ENCODE measurements around the gene MED1.
"Not testable (repeated sequence)": the region's sequence is repeated elsewhere in the genome, so short reads cannot be mapped to it uniquely, and the experiment has no call there.

MED1 gene, protein sequence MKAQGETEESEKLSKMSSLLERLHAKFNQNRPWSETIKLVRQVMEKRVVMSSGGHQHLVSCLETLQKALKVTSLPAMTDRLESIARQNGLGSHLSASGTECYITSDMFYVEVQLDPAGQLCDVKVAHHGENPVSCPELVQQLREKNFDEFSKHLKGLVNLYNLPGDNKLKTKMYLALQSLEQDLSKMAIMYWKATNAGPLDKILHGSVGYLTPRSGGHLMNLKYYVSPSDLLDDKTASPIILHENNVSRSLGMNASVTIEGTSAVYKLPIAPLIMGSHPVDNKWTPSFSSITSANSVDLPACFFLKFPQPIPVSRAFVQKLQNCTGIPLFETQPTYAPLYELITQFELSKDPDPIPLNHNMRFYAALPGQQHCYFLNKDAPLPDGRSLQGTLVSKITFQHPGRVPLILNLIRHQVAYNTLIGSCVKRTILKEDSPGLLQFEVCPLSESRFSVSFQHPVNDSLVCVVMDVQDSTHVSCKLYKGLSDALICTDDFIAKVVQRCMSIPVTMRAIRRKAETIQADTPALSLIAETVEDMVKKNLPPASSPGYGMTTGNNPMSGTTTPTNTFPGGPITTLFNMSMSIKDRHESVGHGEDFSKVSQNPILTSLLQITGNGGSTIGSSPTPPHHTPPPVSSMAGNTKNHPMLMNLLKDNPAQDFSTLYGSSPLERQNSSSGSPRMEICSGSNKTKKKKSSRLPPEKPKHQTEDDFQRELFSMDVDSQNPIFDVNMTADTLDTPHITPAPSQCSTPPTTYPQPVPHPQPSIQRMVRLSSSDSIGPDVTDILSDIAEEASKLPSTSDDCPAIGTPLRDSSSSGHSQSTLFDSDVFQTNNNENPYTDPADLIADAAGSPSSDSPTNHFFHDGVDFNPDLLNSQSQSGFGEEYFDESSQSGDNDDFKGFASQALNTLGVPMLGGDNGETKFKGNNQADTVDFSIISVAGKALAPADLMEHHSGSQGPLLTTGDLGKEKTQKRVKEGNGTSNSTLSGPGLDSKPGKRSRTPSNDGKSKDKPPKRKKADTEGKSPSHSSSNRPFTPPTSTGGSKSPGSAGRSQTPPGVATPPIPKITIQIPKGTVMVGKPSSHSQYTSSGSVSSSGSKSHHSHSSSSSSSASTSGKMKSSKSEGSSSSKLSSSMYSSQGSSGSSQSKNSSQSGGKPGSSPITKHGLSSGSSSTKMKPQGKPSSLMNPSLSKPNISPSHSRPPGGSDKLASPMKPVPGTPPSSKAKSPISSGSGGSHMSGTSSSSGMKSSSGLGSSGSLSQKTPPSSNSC (N-terminal part only)

DNA sequence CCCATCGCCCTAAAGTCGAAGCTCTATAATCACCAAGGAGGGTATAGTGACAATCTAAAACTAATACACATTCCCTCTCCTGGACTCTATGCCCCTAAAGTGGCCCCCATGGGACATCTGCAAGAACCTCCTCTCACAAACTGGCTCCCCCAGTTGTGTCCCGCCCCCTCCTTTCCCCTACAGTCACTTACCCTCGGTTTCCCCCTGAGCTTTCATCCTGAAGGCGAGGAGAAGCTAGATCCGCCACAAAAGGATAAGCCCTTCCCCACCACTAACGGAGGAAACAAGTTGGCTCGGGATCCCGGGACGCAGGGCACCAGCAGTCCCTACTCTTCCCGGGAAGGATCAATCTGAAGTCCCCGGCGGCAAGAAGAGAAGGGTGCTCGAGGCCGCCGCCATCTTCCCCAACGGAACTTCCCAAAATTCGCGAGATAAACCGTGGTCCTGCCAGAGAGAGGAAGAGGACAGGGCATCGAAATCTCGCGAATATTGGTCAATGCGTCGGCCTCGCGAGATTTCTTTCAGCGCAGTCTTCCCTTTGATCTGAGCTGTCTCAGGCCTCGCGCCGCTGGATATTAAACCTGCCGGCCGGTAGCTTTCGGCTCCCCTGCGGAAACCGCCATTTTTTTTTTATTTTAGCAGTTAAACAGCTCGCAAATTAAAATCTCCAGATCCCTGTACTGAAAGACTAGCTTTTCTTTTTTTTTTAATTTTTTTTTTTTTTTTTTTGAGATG lies at the start of gene MED1:
MED1 (minus strand) TSS at position 417 of the 735 bp plus-strand sequence; CDS start at position 216, 201 bp downstream.
- peak within 1 kb of the TSS; percentile 83 to 91 for H3K4me3 ChIP-seq (ENCODE audit: low read depth in 1 of 2, low read length in 2 of 2)
- peaks cover 4 to 13% of the 10 kb centered on the region in 2 donors for H3K36me3 ChIP-seq (ENCODE audit: control insufficient read depth in 1 of 2, insufficient read depth in 2 of 2, low read length in 2 of 2)
- peaks cover 4 to 13% of the 10 kb centered on the region in 2 donors for H3K4me1 ChIP-seq (ENCODE audit: control insufficient read depth in 1 of 2, insufficient read depth in 2 of 2, low read length in 2 of 2)
- no peaks in the 10 kb centered on the region for H3K9me3 ChIP-seq (ENCODE audit: control insufficient read depth in 1 of 2, low read length in 2 of 2)
- no peaks in the 10 kb centered on the region for H3K27me3 ChIP-seq (ENCODE audit: low read depth, low read length)
- H3K27ac ChIP-seq (ENCODE audit: low read length): peak within 1 kb of the TSS; percentile 89

- H3K9me3 ChIP-seq (ENCODE audit: control insufficient read depth in 1 of 2, low read length in 2 of 2); H3K4me3 ChIP-seq (ENCODE audit: low read depth in 1 of 2, low read length in 2 of 2); H3K27ac ChIP-seq (ENCODE audit: low read length); H3K4me1 ChIP-seq (ENCODE audit: control insufficient read depth in 1 of 2, insufficient read depth in 2 of 2, low read length in 2 of 2); H3K27me3 ChIP-seq (ENCODE audit: low read depth, low read length): not testable (repeated sequence)
- peaks cover 23 to 74% of the 10 kb centered on the region in 2 donors for H3K36me3 ChIP-seq (ENCODE audit: control insufficient read depth in 1 of 2, insufficient read depth in 2 of 2, low read length in 2 of 2)
Measured at GRCh38 chr17:39496921-39497320, 45.9 kb upstream of the MED1 start.

DNA sequence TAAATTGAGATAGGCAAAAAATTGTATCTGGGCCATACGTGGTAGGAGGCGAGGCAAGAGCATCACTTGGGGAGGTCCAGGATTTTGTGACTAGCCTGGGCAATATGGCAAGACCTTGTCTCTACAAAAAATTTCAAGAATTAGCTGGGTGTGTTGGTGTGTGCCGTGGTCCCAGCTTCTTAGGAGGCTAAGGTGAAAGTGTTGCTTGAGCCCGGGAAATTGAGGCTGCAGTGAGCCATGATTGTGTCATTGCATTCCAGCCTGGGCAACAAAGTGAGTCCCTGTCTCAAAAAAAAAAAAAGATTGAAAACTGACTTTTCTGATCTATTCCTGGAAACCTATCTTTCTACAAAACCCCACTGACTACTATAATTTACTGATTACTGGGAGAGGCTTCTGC lies 36.9 kb upstream of the MED1 start:
- Histone ChIP-seq H3K4me1 (ENCODE audit: control insufficient read depth in 1 of 2, insufficient read depth in 2 of 2, low read length in 2 of 2) (no peaks in the 10 kb centered on the region), H3K36me3 (ENCODE audit: control insufficient read depth in 1 of 2, insufficient read depth in 2 of 2, low read length in 2 of 2) (peaks cover 17 to 20% of the 10 kb centered on the region in 2 donors), H3K9me3 (ENCODE audit: control insufficient read depth in 1 of 2, low read length in 2 of 2) (no peaks in the 10 kb centered on the region), H3K27me3 (ENCODE audit: low read depth, low read length) (no peaks in the 10 kb centered on the region), H3K4me3 (ENCODE audit: low read depth in 1 of 2, low read length in 2 of 2) (no peak overlapping the region), H3K27ac (ENCODE audit: low read length) (no peak overlapping the region)

GRCh38 chr17:39487490-39487889 lies 36.4 kb upstream of the MED1 start:
- peaks cover 12 to 15% of the 10 kb centered on the region in 2 donors for H3K36me3 ChIP-seq (ENCODE audit: control insufficient read depth in 1 of 2, insufficient read depth in 2 of 2, low read length in 2 of 2)
- H3K4me3 ChIP-seq (ENCODE audit: low read depth in 1 of 2, low read length in 2 of 2); H3K27ac ChIP-seq (ENCODE audit: low read length); H3K4me1 ChIP-seq (ENCODE audit: control insufficient read depth in 1 of 2, insufficient read depth in 2 of 2, low read length in 2 of 2); H3K9me3 ChIP-seq (ENCODE audit: control insufficient read depth in 1 of 2, low read length in 2 of 2); H3K27me3 ChIP-seq (ENCODE audit: low read depth, low read length): not testable (repeated sequence)

DNA sequence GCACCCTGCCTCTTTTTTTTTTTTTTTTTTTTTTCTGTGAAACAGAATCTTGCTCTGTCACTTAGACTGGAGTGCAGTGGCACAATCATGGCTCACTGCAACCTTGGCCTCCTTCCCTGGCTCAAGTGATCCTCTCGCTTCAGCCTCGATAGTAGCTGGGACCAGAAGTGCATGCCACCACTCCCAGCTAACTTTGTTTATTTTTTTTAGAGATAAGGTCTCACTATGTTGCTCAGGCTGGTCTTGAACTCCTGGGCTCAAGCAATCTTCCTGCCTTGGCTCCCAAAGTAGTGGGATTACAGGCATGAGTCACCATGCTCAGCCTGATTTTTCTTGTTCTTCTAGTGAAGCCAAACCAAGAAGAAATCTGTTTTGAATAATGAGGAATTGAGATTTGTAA lies 35.2 kb upstream of the MED1 start:
- Histone ChIP-seq H3K36me3 (ENCODE audit: control insufficient read depth in 1 of 2, insufficient read depth in 2 of 2, low read length in 2 of 2) (peaks cover 9 to 15% of the 10 kb centered on the region in 2 donors), H3K9me3 (ENCODE audit: control insufficient read depth in 1 of 2, low read length in 2 of 2) (no peaks in the 10 kb centered on the region)

GRCh38 chr17:39485555-39485954 lies 34.5 kb upstream of the MED1 start:
- Histone ChIP-seq H3K4me1 (ENCODE audit: control insufficient read depth in 1 of 2, insufficient read depth in 2 of 2, low read length in 2 of 2) (no peaks in the 10 kb centered on the region), H3K27ac (ENCODE audit: low read length) (no peak overlapping the region), H3K27me3 (ENCODE audit: low read depth, low read length) (no peaks in the 10 kb centered on the region), H3K36me3 (ENCODE audit: control insufficient read depth in 1 of 2, insufficient read depth in 2 of 2, low read length in 2 of 2) (peaks cover 3 to 9% of the 10 kb centered on the region in 2 donors), H3K9me3 (ENCODE audit: control insufficient read depth in 1 of 2, low read length in 2 of 2) (no peaks in the 10 kb centered on the region), H3K4me3 (ENCODE audit: low read depth in 1 of 2, low read length in 2 of 2) (no peak overlapping the region)

More for the DNA sequence above, 35.2 kb upstream of the MED1 start:
- no peaks in the 10 kb centered on the region for H3K4me1 ChIP-seq (ENCODE audit: control insufficient read depth in 1 of 2, insufficient read depth in 2 of 2, low read length in 2 of 2)
- no peaks in the 10 kb centered on the region for H3K27me3 ChIP-seq (ENCODE audit: low read depth, low read length)
- no peak overlapping the region for H3K27ac ChIP-seq (ENCODE audit: low read length)
- no peak overlapping the region for H3K4me3 ChIP-seq (ENCODE audit: low read depth in 1 of 2, low read length in 2 of 2)

DNA sequence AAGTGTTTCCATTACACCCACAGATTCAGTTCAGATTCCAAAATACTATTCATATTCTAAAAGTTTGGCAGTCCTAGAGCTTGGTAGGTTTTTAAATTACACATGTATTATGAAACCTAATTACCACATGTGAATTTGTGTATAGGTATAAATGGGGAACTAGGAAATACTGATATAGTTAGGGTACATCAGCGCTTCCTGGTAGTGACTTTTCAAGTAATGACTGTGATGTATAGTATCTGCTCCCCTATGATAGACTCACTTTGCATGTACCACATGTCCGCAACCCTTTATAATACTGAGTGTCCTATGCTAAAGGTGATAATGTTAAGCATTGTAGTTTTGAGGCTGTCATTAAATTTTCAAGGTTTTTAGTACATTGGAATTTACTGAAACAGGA lies 33.1 kb upstream of the MED1 start:
- H3K9me3 ChIP-seq (ENCODE audit: control insufficient read depth in 1 of 2, low read length in 2 of 2): no peaks in the 10 kb centered on the region
- no peaks in the 10 kb centered on the region for H3K27me3 ChIP-seq (ENCODE audit: low read depth, low read length)
- no peak overlapping the region for H3K27ac ChIP-seq (ENCODE audit: low read length)
- no peak overlapping the region for H3K4me3 ChIP-seq (ENCODE audit: low read depth in 1 of 2, low read length in 2 of 2)
- H3K4me1 ChIP-seq (ENCODE audit: control insufficient read depth in 1 of 2, insufficient read depth in 2 of 2, low read length in 2 of 2): no peaks in the 10 kb centered on the region
- peaks cover 0 to 7% of the 10 kb centered on the region in 2 donors for H3K36me3 ChIP-seq (ENCODE audit: control insufficient read depth in 1 of 2, insufficient read depth in 2 of 2, low read length in 2 of 2)

- Histone ChIP-seq H3K9me3 (ENCODE audit: control insufficient read depth in 1 of 2, low read length in 2 of 2) (no peaks in the 10 kb centered on the region), H3K27ac (ENCODE audit: low read length) (no peak overlapping the region), H3K4me3 (ENCODE audit: low read depth in 1 of 2, low read length in 2 of 2) (no peak overlapping the region), H3K36me3 (ENCODE audit: control insufficient read depth in 1 of 2, insufficient read depth in 2 of 2, low read length in 2 of 2) (peaks cover 0 to 7% of the 10 kb centered on the region in 2 donors), H3K27me3 (ENCODE audit: low read depth, low read length) (no peaks in the 10 kb centered on the region), H3K4me1 (ENCODE audit: control insufficient read depth in 1 of 2, insufficient read depth in 2 of 2, low read length in 2 of 2) (no peaks in the 10 kb centered on the region)
Measured at GRCh38 chr17:39483506-39483905, 32.4 kb upstream of the MED1 start.

DNA sequence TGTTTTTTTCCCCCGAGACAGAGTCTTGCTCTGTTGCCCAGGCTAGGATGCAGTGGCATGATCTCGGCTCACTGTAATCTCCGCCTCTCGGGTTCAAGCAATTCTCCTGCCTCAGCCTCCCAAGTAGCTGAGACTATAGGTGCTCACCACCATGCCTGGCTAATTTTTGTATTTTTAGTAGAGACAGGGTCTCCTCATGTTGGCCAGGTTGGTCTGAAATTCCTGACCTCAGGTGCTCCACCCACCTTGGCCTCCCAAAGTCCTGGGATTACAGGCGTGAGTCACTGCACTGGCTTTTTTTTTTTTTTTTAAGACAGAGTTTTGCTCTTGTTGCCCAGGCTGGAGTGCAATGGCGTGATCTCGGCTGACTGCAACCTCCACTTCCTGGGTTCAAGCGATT lies 28.6 kb upstream of the MED1 start:
- not testable (repeated sequence) for H3K4me1 ChIP-seq (ENCODE audit: control insufficient read depth in 1 of 2, insufficient read depth in 2 of 2, low read length in 2 of 2); H3K27ac ChIP-seq (ENCODE audit: low read length); H3K27me3 ChIP-seq (ENCODE audit: low read depth, low read length); H3K36me3 ChIP-seq (ENCODE audit: control insufficient read depth in 1 of 2, insufficient read depth in 2 of 2, low read length in 2 of 2); H3K9me3 ChIP-seq (ENCODE audit: control insufficient read depth in 1 of 2, low read length in 2 of 2); H3K4me3 ChIP-seq (ENCODE audit: low read depth in 1 of 2, low read length in 2 of 2)

DNA sequence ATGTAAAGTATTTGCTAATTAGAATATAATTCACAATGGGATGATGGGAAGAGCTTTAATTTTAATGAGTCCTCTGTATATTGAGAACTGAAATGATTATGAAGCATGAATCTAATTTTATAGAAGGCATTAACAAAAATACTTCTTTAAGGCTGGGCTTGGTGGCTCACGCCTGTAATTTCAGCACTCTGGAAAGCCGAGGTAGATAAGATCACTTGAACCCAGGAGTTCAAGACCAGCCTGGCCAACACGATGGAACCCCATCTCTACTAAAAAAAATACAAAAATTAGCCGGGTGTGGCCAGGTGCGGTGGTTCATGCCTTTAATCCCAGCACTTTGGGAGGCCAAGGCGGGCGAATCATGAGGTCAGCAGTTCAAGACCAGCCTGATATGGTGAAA lies 22.2 kb upstream of the MED1 start:
- Histone ChIP-seq H3K4me3 (ENCODE audit: low read depth in 1 of 2, low read length in 2 of 2) (no peak overlapping the region), H3K9me3 (ENCODE audit: control insufficient read depth in 1 of 2, low read length in 2 of 2) (no peaks in the 10 kb centered on the region), H3K27me3 (ENCODE audit: low read depth, low read length) (no peaks in the 10 kb centered on the region), H3K4me1 (ENCODE audit: control insufficient read depth in 1 of 2, insufficient read depth in 2 of 2, low read length in 2 of 2) (no peaks in the 10 kb centered on the region), H3K36me3 (ENCODE audit: control insufficient read depth in 1 of 2, insufficient read depth in 2 of 2, low read length in 2 of 2) (peaks cover 22 to 36% of the 10 kb centered on the region in 2 donors), H3K27ac (ENCODE audit: low read length) (no peak overlapping the region)

Data from muscle layer of duodenum (tissue), 2 donors.